OCI-LY1 (cell line): Measurements from ENCODE around the gene ANKRD30A.

Source experiments
- H2AFZ ChIP-seq: fragments of 200-600 bp; sonication (generic), shearing (Covaris generic); 2 replicates; pipeline ENCODE4 v1.6.0; 2014; ENCODE audit warnings: antibody characterized with exemption, mild to moderate bottlenecking, low read length
- H3F3A ChIP-seq: fragments of 200-600 bp; sonication (generic), shearing (Covaris generic); 2 replicates; pipeline ENCODE4 v1.6.0; 2014; ENCODE audit warnings: mild to moderate bottlenecking, antibody characterized with exemption, low read length, moderate library complexity; ENCODE audit not compliant: insufficient read depth
- H3K27ac ChIP-seq: fragments of 200-600 bp; sonication (generic); 2 replicates; pipeline ENCODE4 v1.5.1; 2014; ENCODE audit warnings: low read length, mixed run types, mild to moderate bottlenecking, low read depth; ENCODE audit not compliant: poor library complexity, severe bottlenecking
- H3K27me3 ChIP-seq: fragments of 200-600 bp; sonication (generic); 2 replicates; pipeline ENCODE4 v1.6.0; 2014; ENCODE audit warnings: antibody characterized with exemption, mild to moderate bottlenecking, low read length, moderate library complexity; ENCODE audit not compliant: insufficient read depth
- H3K36me3 ChIP-seq: fragments of 200-600 bp; sonication (generic); 2 replicates; pipeline ENCODE4 v1.6.1; 2014; ENCODE audit warnings: mild to moderate bottlenecking, antibody characterized with exemption, low read length, moderate library complexity, mixed read lengths; ENCODE audit not compliant: insufficient read depth
- H3K4me1 ChIP-seq: fragments of 200-600 bp; sonication (generic); 2 replicates; pipeline ENCODE4 v1.5.1; 2014; ENCODE audit warnings: mild to moderate bottlenecking, low read length, moderate library complexity; ENCODE audit not compliant: insufficient read depth, severe bottlenecking
- H3K4me2 ChIP-seq: fragments of 200-600 bp; sonication (generic), shearing (Covaris generic); 2 replicates; pipeline ENCODE4 v1.6.1; 2014; ENCODE audit warnings: low read length
- H3K4me3 ChIP-seq: fragments of 200-600 bp; sonication (generic); 2 replicates; pipeline ENCODE4 v1.5.1; 2014; ENCODE audit warnings: low read length, low read depth, mild to moderate bottlenecking, mixed read lengths; ENCODE audit not compliant: poor library complexity, severe bottlenecking
- H3K79me2 ChIP-seq: fragments of 200-600 bp; shearing (Covaris generic); 2 replicates; pipeline ENCODE4 v1.6.1; 2016; ENCODE audit warnings: mixed run types, low read length, mixed read lengths; ENCODE audit not compliant: insufficient read depth
- H3K9ac ChIP-seq: fragments of 200-600 bp; sonication (generic), shearing (Covaris generic); 2 replicates; pipeline ENCODE4 v1.6.1; 2014; ENCODE audit warnings: mild to moderate bottlenecking, low read length, mixed read lengths
- H3K9me2 ChIP-seq: fragments of 200-600 bp; sonication (generic), shearing (Covaris generic); 2 replicates; pipeline ENCODE4 v1.6.1; 2014; ENCODE audit warnings: low read depth, mild to moderate bottlenecking, low read length, mixed read lengths
- H3K9me3 ChIP-seq: fragments of 200-600 bp; shearing (Covaris generic); 2 replicates; pipeline ENCODE4 v1.6.1; 2014; ENCODE audit warnings: low read length, mixed read lengths
- H4K20me1 ChIP-seq: fragments of 200-600 bp; sonication (generic), shearing (Covaris generic); 2 replicates; pipeline ENCODE4 v1.6.0; 2016; ENCODE audit warnings: mild to moderate bottlenecking, low read length; ENCODE audit not compliant: insufficient read depth
- CTCF ChIP-seq: fragments of 200-600 bp; sonication (generic), shearing (Covaris generic); IDR thresholded peaks from 2 replicates; pipeline ENCODE4 v1.5.1; 2017; ENCODE audit warnings: mild to moderate bottlenecking, antibody characterized with exemption, low read length, moderate library complexity, mixed read lengths
- EZH2 ChIP-seq: fragments of 200-600 bp; sonication (generic), shearing (Covaris generic); IDR thresholded peaks from 2 replicates; pipeline ENCODE4 v1.8.0; 2017; ENCODE audit warnings: borderline replicate concordance, mixed run types, mild to moderate bottlenecking, antibody characterized with exemption, low read length, moderate library complexity, mixed read lengths

ANKRD30A gene

GRCh38 chr10:37225163-37225562 lies 99.8 kb downstream of the ANKRD30A start:
- Histone ChIP-seq H3K9ac (no peak overlapping the region), H2AFZ (no peak overlapping the region), H3K4me3 (no peak overlapping the region), H3K36me3 (no peaks in the 10 kb centered on the region), H3K4me1 (no peaks in the 10 kb centered on the region), H3F3A (no peaks in the 10 kb centered on the region), H3K27me3 (no peaks in the 10 kb centered on the region), H3K9me3 (no peaks in the 10 kb centered on the region), H4K20me1 (no peaks in the 10 kb centered on the region), H3K4me2 (no peak overlapping the region), H3K9me2 (no peaks in the 10 kb centered on the region), H3K27ac (no peak overlapping the region), H3K79me2 (no peaks in the 10 kb centered on the region)
- TF ChIP-seq CTCF (no peak), EZH2 (no peak)

GRCh38 chr10:37226524-37226923 lies 101.1 kb downstream of the ANKRD30A start:
- H3K27ac ChIP-seq, result no peak overlapping the region
- no peaks in the 10 kb centered on the region for H3K9me2 ChIP-seq
- H3K27me3 ChIP-seq, result no peaks in the 10 kb centered on the region
- H3F3A ChIP-seq, result no peaks in the 10 kb centered on the region
- H2AFZ ChIP-seq, result no peak overlapping the region
- no peak overlapping the region for H3K4me2 ChIP-seq
- H3K79me2 ChIP-seq, result no peaks in the 10 kb centered on the region
- no peak for TF ChIP-seq CTCF
- H3K9me3 ChIP-seq, result no peaks in the 10 kb centered on the region
- no peaks in the 10 kb centered on the region for H4K20me1 ChIP-seq
- H3K4me3 ChIP-seq, result no peak overlapping the region
- no peaks in the 10 kb centered on the region for H3K36me3 ChIP-seq
- H3K9ac ChIP-seq, result no peak overlapping the region
- H3K4me1 ChIP-seq, result no peaks in the 10 kb centered on the region

GRCh38 chr10:37234692-37235091 lies 109.3 kb downstream of the ANKRD30A start:
- Histone ChIP-seq H3K27ac (no peak overlapping the region), H3K9me2 (no peaks in the 10 kb centered on the region), H3K4me3 (no peak overlapping the region), H4K20me1 (no peaks in the 10 kb centered on the region), H3K9ac (no peak overlapping the region), H3K9me3 (no peaks in the 10 kb centered on the region), H2AFZ (no peak overlapping the region), H3F3A (no peaks in the 10 kb centered on the region), H3K4me2 (no peak overlapping the region), H3K27me3 (no peaks in the 10 kb centered on the region), H3K79me2 (no peaks in the 10 kb centered on the region), H3K4me1 (no peaks in the 10 kb centered on the region), H3K36me3 (no peaks in the 10 kb centered on the region)
- no peak for TF ChIP-seq CTCF
- TF ChIP-seq EZH2, result no peak
